Activated naive CD8-positive, alpha-beta T cell treated with anti-CD3 and anti-CD28 coated beads, Interleukin-2, amount 50 U/mL, for 24 hours (primary cell): Measurements from ENCODE around the gene FAM240A.

Experiments
- ATAC-seq: fragments of 150-1000 bp; cut with Tn5 transposase; one replicate; pipeline ENCODE4 v1.10.0; 2021
- DNase-seq: peaks from one replicate; pipeline ENCODE4 v3.0.0; 2021
- H3K27ac Mint-ChIP-seq: one replicate; pipeline ENCODE4 v1.8.0; 2021; ENCODE audit warnings: mild to moderate bottlenecking, mixed read lengths
- H3K27me3 Mint-ChIP-seq: one replicate; pipeline ENCODE4 v1.8.0; 2021; ENCODE audit warnings: mixed read lengths
- H3K36me3 Mint-ChIP-seq: one replicate; pipeline ENCODE4 v1.8.0; 2021; ENCODE audit warnings: low read depth, mixed read lengths
- H3K4me1 Mint-ChIP-seq: one replicate; pipeline ENCODE4 v1.8.0; 2021; ENCODE audit warnings: mixed read lengths
- H3K4me3 Mint-ChIP-seq: one replicate; pipeline ENCODE4 v1.8.0; 2021; ENCODE audit warnings: mild to moderate bottlenecking, moderate library complexity, mixed read lengths
- H3K9me3 Mint-ChIP-seq: one replicate; pipeline ENCODE4 v1.8.0; 2021; ENCODE audit warnings: mixed read lengths

Gene FAM240A

GRCh38 chr3:46668591-46668990 is 56.3 kb downstream of the FAM240A start:
- DNase-seq (no peak), ATAC-seq (no peak)
- no peaks in the 10 kb centered on the region for H3K9me3 Mint-ChIP-seq
- H3K4me1 Mint-ChIP-seq, result no peaks in the 10 kb centered on the region
- no peak overlapping the region for H3K4me3 Mint-ChIP-seq
- H3K27ac Mint-ChIP-seq, result no peak overlapping the region
- no peaks in the 10 kb centered on the region for H3K36me3 Mint-ChIP-seq
- no peaks in the 10 kb centered on the region for H3K27me3 Mint-ChIP-seq

DNA sequence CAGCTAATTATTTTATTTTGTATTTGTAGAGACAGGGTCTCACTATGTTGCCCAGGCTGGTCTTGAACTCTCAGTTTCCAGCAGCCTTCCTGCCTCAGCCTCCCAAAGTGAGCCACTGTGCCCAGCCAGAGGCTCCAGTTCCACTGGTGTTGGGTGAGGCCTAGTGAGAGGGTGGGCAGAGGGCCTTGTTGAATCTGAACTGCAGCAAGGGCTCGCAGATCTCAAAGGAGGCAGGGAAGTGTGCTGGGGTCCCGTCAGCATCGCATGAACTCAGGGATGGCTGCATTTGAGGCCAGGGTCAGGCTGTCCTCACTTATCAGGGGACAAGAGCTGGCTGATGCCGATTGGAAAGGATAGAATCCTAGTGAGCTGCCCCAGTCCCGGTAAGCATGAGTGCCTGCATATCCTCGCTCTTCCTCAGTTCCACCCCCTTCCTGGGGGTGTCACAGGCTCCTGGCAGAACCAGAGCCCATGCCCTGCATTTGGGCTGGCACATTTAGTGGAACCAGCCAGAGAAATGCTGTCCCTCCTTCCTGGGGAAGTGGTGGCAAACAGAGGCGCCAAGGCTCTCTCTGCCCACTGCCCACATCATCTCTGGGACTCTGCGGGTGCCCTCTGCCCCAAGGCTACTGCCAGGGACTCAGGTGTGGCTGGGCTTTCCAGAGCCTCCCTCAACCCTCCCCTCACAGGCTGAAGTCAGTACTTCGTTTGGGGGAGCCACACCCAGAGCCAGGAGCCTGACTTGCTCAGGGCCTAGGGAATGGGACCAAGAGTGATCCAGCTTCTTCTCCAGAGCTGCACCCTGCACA is 57.1 kb downstream of the FAM240A start:
- no peaks in the 10 kb centered on the region for H3K36me3 Mint-ChIP-seq
- ATAC-seq, result no peak
- H3K27me3 Mint-ChIP-seq, result no peaks in the 10 kb centered on the region
- no peak overlapping the region for H3K4me3 Mint-ChIP-seq
- H3K27ac Mint-ChIP-seq, result no peak overlapping the region
- H3K4me1 Mint-ChIP-seq, result no peaks in the 10 kb centered on the region
- no peaks in the 10 kb centered on the region for H3K9me3 Mint-ChIP-seq
- DNase-seq, result no peak

DNA sequence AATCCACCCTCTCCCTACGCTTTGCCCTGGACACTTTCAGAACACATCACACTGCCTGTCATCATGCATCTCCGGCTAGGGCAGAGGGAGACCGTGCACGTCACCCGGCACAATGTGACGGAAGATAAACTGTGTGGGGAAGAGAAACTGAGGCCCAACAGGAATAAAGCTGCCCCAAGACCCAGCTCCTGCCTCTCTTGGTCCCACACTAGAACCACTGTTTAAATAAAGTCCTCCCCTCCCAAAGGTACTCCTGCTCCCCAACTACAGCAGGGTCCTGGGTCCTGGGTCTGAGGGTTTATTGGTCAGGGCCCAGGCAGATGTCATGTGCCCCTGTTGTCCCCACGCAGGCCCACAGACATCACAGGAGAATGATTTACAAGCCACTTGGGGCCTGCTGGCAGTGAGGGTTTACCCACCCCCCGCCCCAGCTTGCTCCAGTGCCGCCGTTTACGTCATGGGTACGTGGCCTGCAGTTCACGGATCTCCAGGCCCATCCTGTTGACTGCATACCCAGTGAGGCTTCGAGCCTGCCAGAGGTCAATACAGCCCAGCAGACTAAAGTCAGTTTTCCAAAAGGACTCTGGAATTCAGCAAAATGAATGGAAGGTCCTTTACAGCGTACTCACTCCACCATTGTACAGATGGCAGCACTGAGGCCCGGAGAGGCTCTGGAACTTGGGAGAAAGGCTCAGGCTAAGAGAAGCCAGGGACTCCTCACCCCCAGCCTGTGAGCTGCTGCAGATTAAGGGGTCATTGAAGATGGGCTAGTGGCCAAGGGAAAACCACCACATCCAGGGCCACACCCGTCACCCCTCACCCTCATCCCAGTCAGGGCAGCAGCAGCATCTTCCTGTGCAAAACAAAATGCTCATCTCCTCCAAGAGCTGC is 57.9 kb downstream of the FAM240A start:
- Mint-ChIP-seq H3K9me3 (no peaks in the 10 kb centered on the region), H3K36me3 (no peaks in the 10 kb centered on the region), H3K27ac (no peak overlapping the region), H3K4me3 (no peak overlapping the region), H3K27me3 (no peaks in the 10 kb centered on the region), H3K4me1 (no peaks in the 10 kb centered on the region)
- no peak for DNase-seq
- no peak for ATAC-seq

GRCh38 chr3:46670891-46671427 is 58.6 kb downstream of the FAM240A start:
- ATAC-seq, result no peak
- Mint-ChIP-seq H3K36me3 (no peaks in the 10 kb centered on the region), H3K27ac (no peak overlapping the region), H3K9me3 (no peaks in the 10 kb centered on the region), H3K4me1 (no peaks in the 10 kb centered on the region), H3K27me3 (no peaks in the 10 kb centered on the region), H3K4me3 (no peak overlapping the region)
- no peak for DNase-seq

GRCh38 chr3:46671541-46672348 is 59.4 kb downstream of the FAM240A start:
- no peaks in the 10 kb centered on the region for H3K27me3 Mint-ChIP-seq
- DNase-seq (no peak), ATAC-seq (no peak)
- H3K9me3 Mint-ChIP-seq, result no peaks in the 10 kb centered on the region
- no peak overlapping the region for H3K4me3 Mint-ChIP-seq
- no peak overlapping the region for H3K27ac Mint-ChIP-seq
- no peaks in the 10 kb centered on the region for H3K36me3 Mint-ChIP-seq
- no peaks in the 10 kb centered on the region for H3K4me1 Mint-ChIP-seq

DNA sequence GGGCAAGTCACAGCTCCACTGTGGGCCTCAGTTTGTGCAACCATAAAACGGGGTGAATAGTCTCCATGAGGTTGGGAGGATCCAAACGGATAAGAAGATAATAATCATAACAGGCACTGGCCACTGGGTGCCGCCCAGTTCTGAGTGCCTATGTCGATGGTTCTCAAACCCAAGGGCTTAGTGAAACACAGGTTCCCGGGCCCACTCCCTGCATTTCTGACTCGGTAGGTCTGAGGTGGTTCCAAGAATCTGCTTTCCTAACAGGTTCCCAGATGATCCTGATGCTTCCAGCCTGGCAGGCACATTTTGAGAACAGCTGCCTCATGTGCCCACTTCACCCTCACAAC is 60.0 kb downstream of the FAM240A start:
- Mint-ChIP-seq H3K27ac (no peak overlapping the region), H3K9me3 (no peaks in the 10 kb centered on the region), H3K27me3 (no peaks in the 10 kb centered on the region), H3K36me3 (no peaks in the 10 kb centered on the region), H3K4me1 (no peaks in the 10 kb centered on the region), H3K4me3 (no peak overlapping the region)
- no peak for ATAC-seq
- DNase-seq, result no peak

DNA sequence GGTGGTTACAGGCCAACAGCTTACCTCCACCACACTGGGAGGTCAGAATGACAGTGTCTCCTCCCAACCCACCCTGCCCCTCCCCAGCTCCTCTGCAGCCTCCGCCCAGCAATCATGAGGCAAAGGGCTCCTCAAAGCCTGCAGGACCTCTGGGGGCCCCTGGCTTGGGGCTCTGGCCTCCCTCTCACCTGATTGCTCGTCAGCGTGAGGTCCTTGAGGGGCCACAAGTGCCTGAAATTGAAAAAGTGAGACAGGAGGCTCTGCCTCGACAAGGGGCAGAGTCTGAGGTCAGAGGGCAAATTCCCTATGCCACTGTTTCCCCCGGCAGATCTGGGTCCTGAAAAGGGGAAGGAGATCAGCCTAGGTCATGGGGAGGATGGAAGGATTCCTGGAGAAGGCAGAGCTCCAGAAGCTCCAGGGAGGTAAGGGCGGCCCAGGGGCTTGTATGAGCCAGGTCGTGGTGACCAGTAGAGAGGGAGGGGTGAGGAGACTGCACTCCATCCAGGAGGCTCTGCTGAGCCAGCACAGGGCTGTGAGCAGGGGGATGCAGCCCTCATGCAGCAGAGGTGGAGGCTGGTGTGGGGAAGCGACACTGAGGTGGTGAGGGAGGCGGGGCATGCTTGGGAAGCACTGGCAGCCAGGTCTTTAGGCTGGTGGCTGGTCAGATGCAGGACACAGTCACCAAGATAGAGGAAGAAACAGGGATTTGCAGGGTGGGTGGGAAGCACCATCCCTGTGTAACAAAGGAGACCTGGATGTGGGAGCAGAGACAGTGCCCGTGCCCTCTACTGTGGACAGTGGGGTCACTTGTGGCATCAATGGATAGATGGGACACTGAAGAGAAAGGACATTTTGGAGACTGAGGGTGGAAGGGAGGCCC is 61.1 kb downstream of the FAM240A start:
- ATAC-seq (no peak), DNase-seq (no peak)
- H3K27ac Mint-ChIP-seq, result no peak overlapping the region
- H3K4me3 Mint-ChIP-seq, result no peak overlapping the region
- no peaks in the 10 kb centered on the region for H3K27me3 Mint-ChIP-seq
- H3K9me3 Mint-ChIP-seq, result no peaks in the 10 kb centered on the region
- H3K4me1 Mint-ChIP-seq, result no peaks in the 10 kb centered on the region
- H3K36me3 Mint-ChIP-seq, result no peaks in the 10 kb centered on the region

DNA sequence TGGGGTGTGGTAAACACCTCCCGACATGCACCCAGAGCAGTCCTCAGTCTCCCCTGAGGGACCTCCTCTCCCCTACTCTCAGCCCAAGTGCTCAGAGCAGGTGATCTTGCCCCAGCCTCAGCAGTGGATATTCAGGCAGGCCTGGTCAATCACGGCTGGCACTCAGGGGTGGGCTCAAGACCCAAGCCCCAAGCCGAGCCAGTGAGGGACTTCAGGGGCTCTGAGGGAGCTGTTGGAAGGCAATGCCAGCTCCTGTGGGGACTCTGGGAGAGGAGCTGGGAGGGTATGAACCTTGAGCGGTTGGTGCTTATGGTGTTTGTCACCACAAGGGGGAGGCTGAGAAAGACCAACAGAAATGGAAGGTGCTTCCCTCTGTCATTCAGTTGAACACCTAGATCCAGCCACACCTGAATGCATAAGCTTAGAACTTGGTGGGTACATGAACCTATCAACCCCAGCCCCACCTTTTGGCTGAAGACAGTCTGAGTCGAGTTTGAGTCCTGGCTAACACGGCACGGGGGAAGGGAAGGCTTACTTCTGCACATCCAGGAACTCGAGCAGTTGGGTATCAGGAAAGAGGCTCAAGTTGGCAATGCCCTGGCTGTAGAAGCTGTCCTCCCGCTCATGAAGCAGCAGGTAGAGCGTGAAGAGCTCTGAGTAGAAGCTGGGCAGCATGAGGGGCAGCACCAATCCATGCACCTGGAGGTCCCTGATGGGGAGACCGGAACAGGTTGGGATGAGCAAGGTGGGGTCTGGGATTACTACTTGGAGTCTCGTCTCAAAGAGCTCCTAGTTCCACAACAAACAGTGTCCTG is 61.9 kb downstream of the FAM240A start:
- Mint-ChIP-seq H3K9me3 (no peaks in the 10 kb centered on the region), H3K4me1 (no peaks in the 10 kb centered on the region), H3K36me3 (no peaks in the 10 kb centered on the region), H3K27ac (no peak overlapping the region), H3K27me3 (no peaks in the 10 kb centered on the region), H3K4me3 (no peak overlapping the region)
- ATAC-seq (no peak), DNase-seq (no peak)

DNA sequence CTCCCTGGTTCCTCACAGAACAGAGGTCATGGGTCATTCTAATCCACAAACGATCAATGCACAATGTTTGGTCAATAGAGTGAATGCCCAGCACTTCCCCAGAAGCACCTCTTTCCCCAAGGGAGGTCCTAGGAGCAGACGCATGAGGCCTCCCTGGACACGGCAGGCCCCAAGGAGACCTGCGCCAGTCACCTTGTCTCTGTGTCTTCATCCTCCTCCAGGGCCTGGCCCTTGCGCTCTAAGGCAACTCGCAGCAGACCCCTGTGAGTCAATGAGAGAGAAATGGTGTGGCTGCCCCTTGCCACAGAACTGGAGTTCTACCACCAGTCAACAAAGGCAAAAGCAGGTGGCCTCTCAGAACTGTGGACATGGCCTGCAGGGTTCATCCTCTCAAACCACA is 63.1 kb downstream of the FAM240A start:
- H3K9me3 Mint-ChIP-seq, result no peaks in the 10 kb centered on the region
- no peak for ATAC-seq
- no peaks in the 10 kb centered on the region for H3K36me3 Mint-ChIP-seq

More for the DNA sequence above, 63.1 kb downstream of the FAM240A start:
- Mint-ChIP-seq H3K4me1 (no peaks in the 10 kb centered on the region), H3K4me3 (no peak overlapping the region), H3K27me3 (no peaks in the 10 kb centered on the region), H3K27ac (no peak overlapping the region)
- no peak for DNase-seq
